DMS79 treated with DMSO at 0.1 percent for 48 hours (cell line): Measurements from ENCODE around the gene DBF4B.
"Not testable (repeated sequence)": the region's sequence is repeated elsewhere in the genome, so short reads cannot be mapped to it uniquely, and the experiment has no call there.

Source experiments
- DNase-seq: peaks from one replicate; lab custom pipeline; 2025; lab: John Stamatoyannopoulos, UW

DBF4B gene

GRCh38 chr17:44708401-44709263 lies at the start of gene DBF4B:
Gene DBF4B (plus strand): TSS chr17:44708665. CDS start chr17:44708821, 156 bp downstream.
- peak; percentile 87 for DNase-seq

DNA sequence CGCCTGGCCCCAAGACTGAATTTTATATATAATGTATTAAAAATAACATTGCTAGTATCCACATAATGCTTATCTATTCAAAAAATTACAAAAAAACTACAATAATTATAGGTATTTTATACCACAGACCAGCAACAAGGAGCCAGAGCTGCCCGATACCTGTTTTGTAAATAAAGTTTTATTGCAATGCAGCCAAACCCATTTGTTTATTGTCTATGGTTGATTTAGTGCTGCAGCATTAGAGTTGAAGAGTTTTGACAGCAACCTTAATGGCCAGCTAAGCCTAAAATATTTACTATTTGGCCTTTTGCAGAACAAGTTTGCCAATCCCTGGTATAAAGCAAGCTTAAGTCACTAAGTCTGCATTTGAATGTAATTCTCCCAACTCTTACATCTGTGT lies 46.6 kb upstream of the DBF4B start:
- no peak for DNase-seq

- no peak for DNase-seq
Observed at GRCh38 chr17:44663095-44663494, 45.4 kb upstream of the DBF4B start.

GRCh38 chr17:44664867-44665266 lies 43.6 kb upstream of the DBF4B start:
- DNase-seq: no peak

GRCh38 chr17:44666006-44666405 lies 42.5 kb upstream of the DBF4B start:
- no peak for DNase-seq

- no peak for DNase-seq
Observed at GRCh38 chr17:44672479-44673093, 35.9 kb upstream of the DBF4B start.

DNA sequence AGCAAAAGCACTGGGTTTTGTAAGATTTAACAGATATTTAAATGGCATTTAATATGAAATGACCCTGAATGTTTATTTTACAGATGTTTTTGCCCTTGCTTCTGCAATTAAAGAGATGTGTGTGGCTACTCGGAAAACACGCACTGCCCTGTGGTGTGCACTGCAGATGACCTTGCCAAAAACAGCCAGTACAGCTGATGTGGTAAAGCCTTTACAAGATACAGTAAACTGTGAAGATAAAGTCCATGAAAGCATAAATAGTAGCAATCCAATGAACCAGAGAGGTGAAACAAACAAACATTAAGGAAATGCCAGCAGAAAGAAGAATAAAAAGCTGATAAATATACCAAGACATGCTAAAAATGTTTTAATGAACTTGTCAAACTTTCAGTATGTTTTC lies 34.6 kb upstream of the DBF4B start:
- no peak for DNase-seq

GRCh38 chr17:44677136-44677535 lies 31.3 kb upstream of the DBF4B start:
- no peak for DNase-seq

DNA sequence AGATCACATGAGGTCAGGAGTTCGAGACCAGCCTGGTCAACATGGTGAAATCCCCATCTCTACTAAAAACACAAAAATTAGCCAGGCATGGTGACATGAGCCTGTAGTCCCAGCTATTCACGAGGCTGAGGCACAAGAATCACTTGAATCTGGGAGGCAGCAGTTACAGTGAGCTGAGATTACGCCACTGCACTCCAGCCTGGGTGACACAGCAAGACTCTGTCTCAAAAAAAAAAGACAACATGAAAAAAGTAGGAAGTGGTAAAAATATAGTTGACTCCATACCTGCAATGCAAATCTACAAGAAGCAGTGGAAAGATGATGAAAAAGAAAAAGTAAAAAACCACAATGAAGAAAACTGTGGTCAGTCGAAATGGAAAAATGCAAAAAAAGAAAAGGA lies 25.2 kb upstream of the DBF4B start:
- DNase-seq: not testable (repeated sequence)

DNA sequence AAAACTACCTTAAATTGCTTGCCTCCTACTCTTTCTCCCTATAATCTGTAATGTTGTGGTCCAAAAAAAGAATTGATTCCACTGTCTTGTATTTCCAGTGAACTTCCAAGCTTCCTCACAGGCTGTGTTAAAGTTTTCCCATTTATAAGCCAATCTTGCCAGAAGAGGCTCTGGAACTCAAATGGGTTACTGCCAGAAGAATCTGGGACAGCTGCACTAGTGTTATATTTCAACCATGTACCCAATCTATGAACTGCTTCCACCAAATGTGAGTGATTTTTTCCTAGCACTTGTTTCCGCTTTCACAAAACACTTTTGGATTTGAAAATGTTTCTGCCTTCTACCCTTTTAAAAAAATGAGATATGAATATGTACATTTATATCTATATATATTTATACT lies 20.7 kb upstream of the DBF4B start:
- DNase-seq: no peak

DNA sequence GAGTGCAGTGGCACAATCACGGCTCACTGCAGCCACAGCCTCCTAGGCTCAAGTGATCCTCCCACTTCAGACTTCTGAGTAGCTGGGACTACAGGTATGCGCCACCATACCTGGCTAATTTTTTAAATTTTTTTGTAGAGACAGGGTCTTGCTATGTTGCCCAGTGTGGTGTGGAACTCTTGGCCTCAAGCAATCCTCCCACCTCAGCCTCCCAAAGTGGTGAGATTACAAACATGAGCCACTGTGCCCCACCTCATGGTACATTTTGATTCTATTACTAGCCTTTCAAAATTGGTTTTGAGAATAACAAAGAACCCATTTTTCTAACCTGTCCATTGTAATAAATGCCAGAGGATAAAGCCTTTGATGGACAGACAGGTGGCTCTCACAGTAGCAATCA lies 20.3 kb upstream of the DBF4B start:
- no peak for DNase-seq

GRCh38 chr17:44688675-44689476 lies 19.6 kb upstream of the DBF4B start:
- no peak for DNase-seq

DNA sequence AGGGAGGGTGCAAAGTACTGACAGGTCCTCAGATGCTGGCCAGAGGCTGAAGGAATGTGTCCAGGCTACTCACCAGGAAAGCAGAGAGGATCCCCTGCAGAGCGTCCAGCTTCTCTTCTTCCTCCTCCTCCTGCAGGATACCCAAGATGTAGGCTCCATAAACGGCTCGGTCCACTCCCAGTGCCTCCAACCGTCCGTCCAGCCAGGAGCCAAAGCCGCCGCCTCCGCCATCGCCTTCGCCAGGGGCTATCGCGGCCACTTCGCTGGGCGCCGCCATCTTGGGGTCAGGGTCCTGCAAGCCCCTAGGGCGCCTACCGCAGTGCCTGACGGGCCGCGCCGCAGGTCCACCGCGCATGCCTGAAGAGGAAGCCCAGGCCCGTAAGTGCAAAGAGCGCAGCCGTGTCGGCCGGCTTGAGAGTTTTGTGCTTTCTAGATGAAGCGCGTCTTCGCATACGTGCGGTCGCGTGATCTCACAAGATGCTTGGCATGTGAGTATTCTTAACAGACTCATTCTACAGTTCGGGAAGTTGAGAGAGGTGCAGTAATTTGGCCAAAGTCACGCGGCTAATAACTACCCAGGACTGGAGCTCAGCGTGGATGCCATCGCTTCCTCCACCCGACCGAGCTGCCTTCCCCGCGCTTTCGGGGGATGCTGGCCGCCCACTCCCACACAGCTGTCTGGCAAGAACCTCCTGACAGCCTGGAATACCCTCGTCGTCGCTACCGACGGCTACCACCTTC lies 18.8 kb upstream of the DBF4B start, which contains the start of gene CCDC43:
TSS of gene CCDC43 (minus strand) at position 300 of the 741 bp plus-strand sequence. CDS start at position 277, 23 bp downstream.
- peak; percentile 85 for DNase-seq

DNA sequence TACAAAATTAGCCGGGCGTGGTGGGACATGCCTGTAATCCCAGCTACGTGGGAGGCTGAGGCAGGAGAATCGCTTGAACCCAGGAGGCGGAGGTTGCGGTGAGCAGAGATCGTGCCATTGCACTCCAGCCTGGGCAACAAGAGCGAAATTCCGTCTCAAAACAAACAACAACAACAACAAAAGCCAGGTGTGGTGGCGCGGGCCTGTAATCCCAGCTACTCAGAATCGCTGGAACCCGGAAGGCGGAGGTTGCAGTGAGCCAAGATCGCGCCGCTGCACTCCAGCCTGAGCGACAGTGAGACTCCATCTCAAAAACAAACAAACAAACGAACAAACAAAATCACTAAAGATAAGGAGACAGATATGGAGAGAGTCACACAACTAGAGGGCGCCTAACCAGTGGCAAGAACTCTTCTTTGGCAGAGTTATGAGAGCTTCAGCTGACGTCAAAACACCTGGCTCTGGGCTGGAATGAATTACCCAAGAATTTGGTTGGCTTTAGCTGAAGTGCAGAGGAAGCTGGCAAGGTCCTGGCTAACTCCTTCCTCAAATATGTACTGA lies 17.6 kb upstream of the DBF4B start:
- DNase-seq: not testable (repeated sequence)

GRCh38 chr17:44693609-44694008 lies 14.9 kb upstream of the DBF4B start:
- DNase-seq: no peak

- not testable (repeated sequence) for DNase-seq
Observed at GRCh38 chr17:44700288-44700687, 8.2 kb upstream of the DBF4B start.

DNA sequence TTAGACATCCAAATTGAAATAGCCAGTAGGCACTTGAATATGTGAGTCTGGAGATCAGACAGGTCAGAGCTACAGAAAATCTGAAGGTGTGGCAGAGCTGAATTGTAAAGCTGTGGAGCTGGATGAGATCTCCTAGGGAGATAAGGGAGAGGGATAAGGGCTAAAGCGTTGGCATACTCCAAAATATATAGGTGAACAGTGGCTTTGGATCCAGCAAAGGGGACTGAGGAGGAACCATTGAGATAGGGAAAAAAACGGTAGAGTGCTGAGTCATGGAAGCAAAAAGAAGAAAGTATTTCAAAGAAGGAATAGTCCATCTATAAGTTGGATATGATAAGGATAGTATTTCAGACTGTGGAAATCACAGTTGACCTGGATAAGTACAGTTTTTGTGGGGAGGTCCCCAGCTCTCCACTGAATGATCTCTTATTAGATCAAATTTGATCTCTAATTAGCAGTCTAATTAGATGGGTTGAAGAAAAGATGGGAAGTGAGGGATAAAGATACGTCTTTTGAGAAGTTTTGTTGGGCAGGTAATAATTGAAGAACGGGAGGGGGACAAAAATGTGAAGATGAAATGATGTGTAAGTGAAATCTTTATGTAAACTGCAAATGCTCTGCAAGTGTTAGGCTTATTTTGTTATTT lies 587 bp upstream of the DBF4B start:
- DNase-seq: peak; percentile 46

- DNase-seq: no peak
Observed at GRCh38 chr17:44719444-44719843, 11.0 kb downstream of the DBF4B start.

DNA sequence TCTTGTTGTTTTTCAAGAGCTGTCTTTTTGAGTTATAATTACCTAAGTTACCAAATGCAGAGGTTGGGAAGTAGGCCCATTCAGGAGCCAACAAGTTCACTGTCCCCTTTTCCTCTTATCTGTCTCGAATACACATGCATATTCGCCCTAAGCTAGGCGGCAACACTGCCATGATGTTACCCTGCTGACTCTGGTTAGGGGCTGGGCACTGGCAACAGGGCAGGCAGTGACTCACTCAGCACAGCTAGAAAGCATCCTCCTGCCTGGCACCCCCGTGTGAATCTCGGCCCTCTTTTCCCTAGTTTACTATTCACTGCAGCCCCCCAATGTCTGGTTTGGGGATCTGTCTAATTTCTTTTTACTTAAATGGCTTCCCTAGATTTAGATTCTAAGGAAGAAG lies 13.8 kb downstream of the DBF4B start:
- DNase-seq: no peak

- not testable (repeated sequence) for DNase-seq
Observed at GRCh38 chr17:44726121-44726520, 17.7 kb downstream of the DBF4B start.

- DNase-seq: no peak
Observed at GRCh38 chr17:44733753-44734152, 25.3 kb downstream of the DBF4B start.
